PC-3 (cell line): ENCODE results near the gene CLDN20.

ENCODE experiments used
- CTCF ChIP-seq: fragments of 300-600 bp; sonication (generic); conservative IDR thresholded peaks from 2 replicates; pipeline ENCODE4 v1.5.1; 2017; ENCODE audit warnings: antibody characterized with exemption, low read depth, mild to moderate bottlenecking, low read length
- EZH2 ChIP-seq: fragments of 300-600 bp; sonication (generic); IDR thresholded peaks from one replicate; pipeline ENCODE4 v1.6.1; 2017; ENCODE audit warnings: antibody characterized with exemption, mild to moderate bottlenecking, low read length; ENCODE audit not compliant: unreplicated experiment
- EZH2phosphoT487 ChIP-seq: fragments of 300-600 bp; sonication (generic); IDR thresholded peaks from 2 replicates; pipeline ENCODE4 v1.6.1; 2018; ENCODE audit warnings: mild to moderate bottlenecking, antibody characterized with exemption, low read length, borderline replicate concordance

GRCh38 chr6:155264693-155265320, 994 bp downstream of the CLDN20 start:
- TF ChIP-seq CTCF (no peak), EZH2phosphoT487 (no peak), EZH2 (no peak)
